Stomach (tissue), 9 donors: ENCODE results near the gene ERCC4. TPM values are rescaled to one million over a fixed set of nuclear protein-coding genes. Genes with fewer than 3 reads are reported as not detected.

Source experiments
- DNase-seq, 2 donors: peaks; one replicate each; pipeline versions ENCODE4 v3.0.0 to v3.0.0-alpha.2; 2013 to 2019
- H3K27ac ChIP-seq, 5 donors: fragments of 200-600 bp in 4 of 5; sonication (generic) in 4 of 5; one replicate each; pipeline ENCODE4 v1.5.1; 2013 to 2019; ENCODE audit warnings: mild to moderate bottlenecking in 1 of 5, moderate library complexity in 1 of 5
- H3K27me3 ChIP-seq, 3 donors: fragments of 200-600 bp; sonication (generic); one replicate each; pipeline ENCODE4 v1.5.1; 2017 to 2019; ENCODE audit warnings: mixed run types in 1 of 3
- H3K36me3 ChIP-seq, 4 donors: fragments of 200-600 bp; sonication (generic); 1 replicate in 3 of 4; 2 replicates in 1 of 4; pipeline ENCODE4 v1.5.1; 2016 to 2019
- H3K4me1 ChIP-seq, 4 donors: fragments of 200-600 bp; sonication (generic); one replicate each; pipeline ENCODE4 v1.5.1; 2016 to 2019
- H3K4me3 ChIP-seq, 4 donors: fragments of 200-600 bp; sonication (generic) in 3 of 4; one replicate each; pipeline ENCODE4 v1.5.1; 2016 to 2019; ENCODE audit warnings: mild to moderate bottlenecking in 1 of 4
- H3K9me3 ChIP-seq, 4 donors: fragments of 200-600 bp; sonication (generic); one replicate each; pipeline ENCODE4 v1.5.1; 2016 to 2019
- EP300 ChIP-seq: sonication (generic); formaldehyde crosslinking; IDR thresholded peaks from one replicate; pipeline ENCODE4 v1.6.1; 2017; ENCODE audit warnings: antibody characterized with exemption
- POLR2A ChIP-seq, 4 donors: fragments of 450-650 bp; IDR thresholded peaks; one replicate each; pipeline ENCODE4 v1.6.1; 2016; ENCODE audit warnings: antibody characterized with exemption in 4 of 4, control low read depth in 2 of 4, mild to moderate bottlenecking in 1 of 4, moderate library complexity in 1 of 4
- POLR2AphosphoS5 ChIP-seq, 3 donors: sonication (generic); formaldehyde crosslinking; IDR thresholded peaks; one replicate each; pipeline ENCODE4 v1.6.1; 2016; ENCODE audit warnings: antibody characterized with exemption in 3 of 3
- WGBS, 5 donors: extraction: QIAGEN DNeasy Blood & Tissue Kit in 3 of 5; methylation state at CpG; one replicate each; pipeline versions ENCODE4 v1.1.5 to v1.1.7; 2013 to 2018; 5-methylcytosine and 5-hydroxymethylcytosine counted together
- intact Hi-C: fragments of 100-400 bp; cut with DNase I; formaldehyde crosslinking; loops from one replicate; pipeline ENCODE4 v1.15.1; 2023; ENCODE audit warnings: low total_unique reads
- polyA plus RNA-seq, 3 donors: library from polyadenylated mRNA; stranded (reverse); fragments of 200-250 nt; gene quantifications; one replicate each; pipeline ENCODE4 v1.2.3, GENCODE V29; 2013
- total RNA-seq, 5 donors: library from RNA; depleted of rRNA; stranded (reverse); fragments of >200 nt; gene quantifications; one replicate each; pipeline versions ENCODE4 v1.1.0 to v1.2.3, GENCODE V29; 2014 to 2016
- TF ChIP-seq, protein P1 (sequence below), 7 experiments: fragments of 450-650 bp in 4 of 7; fragments of 200-600 bp in 3 of 7; sonication (generic) in 3 of 7; IDR thresholded peaks; one replicate each; pipeline ENCODE4 v1.5.1; 2016 to 2019; ENCODE audit warnings: antibody characterized with exemption in 7 of 7, control low read depth in 2 of 7, mild to moderate bottlenecking in 1 of 7
- donor health status: healthy with polysubstance abuse.
- donor health status: Bipolar disorder and iron deficiency.
- donor health status: healthy.

ERCC4 gene
- total and polyA plus RNA-seq, 8 donors: 1.2 to 45.8 (median 7.7) TPM

- intact Hi-C loops: no loop called here
- Histone ChIP-seq H3K9me3 (peaks cover 0 to 10% (median 5%) of the 10 kb centered on the region in 4 donors), H3K4me1 (peaks cover 0 to 5% (median 0%) of the 10 kb centered on the region in 4 donors), H3K4me3 (no peak overlapping the region), H3K27ac (no peak overlapping the region), H3K27me3 (no peaks in the 10 kb centered on the region), H3K36me3 (no peaks in the 10 kb centered on the region)
- TF ChIP-seq POLR2A (IDR thresholded peaks at IDR 0.05): no peak
- no peak for TF ChIP-seq EP300
- TF ChIP-seq, protein P1, sequence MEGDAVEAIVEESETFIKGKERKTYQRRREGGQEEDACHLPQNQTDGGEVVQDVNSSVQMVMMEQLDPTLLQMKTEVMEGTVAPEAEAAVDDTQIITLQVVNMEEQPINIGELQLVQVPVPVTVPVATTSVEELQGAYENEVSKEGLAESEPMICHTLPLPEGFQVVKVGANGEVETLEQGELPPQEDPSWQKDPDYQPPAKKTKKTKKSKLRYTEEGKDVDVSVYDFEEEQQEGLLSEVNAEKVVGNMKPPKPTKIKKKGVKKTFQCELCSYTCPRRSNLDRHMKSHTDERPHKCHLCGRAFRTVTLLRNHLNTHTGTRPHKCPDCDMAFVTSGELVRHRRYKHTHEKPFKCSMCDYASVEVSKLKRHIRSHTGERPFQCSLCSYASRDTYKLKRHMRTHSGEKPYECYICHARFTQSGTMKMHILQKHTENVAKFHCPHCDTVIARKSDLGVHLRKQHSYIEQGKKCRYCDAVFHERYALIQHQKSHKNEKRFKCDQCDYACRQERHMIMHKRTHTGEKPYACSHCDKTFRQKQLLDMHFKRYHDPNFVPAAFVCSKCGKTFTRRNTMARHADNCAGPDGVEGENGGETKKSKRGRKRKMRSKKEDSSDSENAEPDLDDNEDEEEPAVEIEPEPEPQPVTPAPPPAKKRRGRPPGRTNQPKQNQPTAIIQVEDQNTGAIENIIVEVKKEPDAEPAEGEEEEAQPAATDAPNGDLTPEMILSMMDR (IDR thresholded peaks at IDR 0.05): no peak
- TF ChIP-seq POLR2AphosphoS5 (IDR thresholded peaks at IDR 0.05): no peak
- WGBS, 5 donors: 59 to 73% (median 65%) methylated on average over 4 of the region's 4 CpGs
- DNase-seq: no peak
These were observed 27.7 kb upstream of the ERCC4 start for GRCh38 chr16:13892301-13892700.

GRCh38 chr16:13895516-13895915, 24.4 kb upstream of the ERCC4 start:
- peaks cover 0 to 6% (median 5%) of the 10 kb centered on the region in 4 donors for H3K9me3 ChIP-seq
- H3K4me1 ChIP-seq: peaks cover 0 to 5% (median 0%) of the 10 kb centered on the region in 4 donors
- 31 to 48% (median 41%) methylated on average over 1 of the region's 1 CpG for WGBS, 5 donors
- H3K27ac ChIP-seq: no peak overlapping the region
- TF ChIP-seq, protein P1 (IDR thresholded peaks at IDR 0.05): no peak
- intact Hi-C loops: no loop called here
- DNase-seq: no peak
- H3K4me3 ChIP-seq: no peak overlapping the region
- no peaks in the 10 kb centered on the region for H3K27me3 ChIP-seq
- H3K36me3 ChIP-seq: no peaks in the 10 kb centered on the region

DNA sequence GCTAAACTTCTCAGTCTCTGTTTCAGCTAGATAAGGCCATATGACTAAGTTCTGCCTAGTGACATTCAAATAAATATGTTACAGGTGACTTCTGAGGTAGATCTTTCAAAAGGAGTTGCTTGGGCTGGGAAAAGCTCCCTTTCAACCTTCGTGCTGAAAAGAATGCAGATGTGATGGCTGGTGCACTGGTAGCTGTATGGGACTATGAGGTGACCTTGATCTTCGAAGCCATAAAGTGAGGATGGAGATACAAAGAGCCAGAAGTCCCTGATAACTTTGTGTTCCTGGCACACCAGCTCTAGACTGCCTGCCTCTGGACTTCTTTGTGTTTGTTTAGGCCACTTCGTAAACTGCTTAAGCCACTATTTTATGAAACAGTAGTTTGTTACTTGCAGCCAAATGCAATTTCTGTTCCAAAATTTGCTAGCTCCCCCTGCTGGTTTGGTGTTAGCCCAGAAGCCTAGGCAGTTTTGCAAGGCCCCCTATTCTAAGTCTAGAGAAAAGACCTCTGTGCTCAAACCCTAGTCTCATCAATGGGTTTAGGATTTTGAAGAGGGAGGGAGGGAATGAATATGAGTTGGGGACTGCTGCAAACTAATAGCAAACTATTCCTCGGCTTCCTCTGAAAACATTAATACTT, 23.3 kb upstream of the ERCC4 start:
- no peaks in the 10 kb centered on the region for H3K36me3 ChIP-seq
- peaks cover 0 to 6% (median 5%) of the 10 kb centered on the region in 4 donors for H3K9me3 ChIP-seq
- H3K27ac ChIP-seq: no peak overlapping the region
- intact Hi-C loops: no loop called here
- 72 to 82% (median 79%) methylated on average over 4 of the region's 4 CpGs for whole genome bisulfite sequencing, 5 donors
- no peak for DNase-seq
- no peak overlapping the region for H3K4me3 ChIP-seq
- H3K27me3 ChIP-seq: no peaks in the 10 kb centered on the region
- peaks cover 0 to 5% (median 0%) of the 10 kb centered on the region in 4 donors for H3K4me1 ChIP-seq
- TF ChIP-seq, protein P1 (IDR thresholded peaks at IDR 0.05): no peak
- no peak for TF ChIP-seq EP300
- TF ChIP-seq POLR2AphosphoS5 (IDR thresholded peaks at IDR 0.05): no peak
- TF ChIP-seq POLR2A (IDR thresholded peaks at IDR 0.05): no peak

DNA sequence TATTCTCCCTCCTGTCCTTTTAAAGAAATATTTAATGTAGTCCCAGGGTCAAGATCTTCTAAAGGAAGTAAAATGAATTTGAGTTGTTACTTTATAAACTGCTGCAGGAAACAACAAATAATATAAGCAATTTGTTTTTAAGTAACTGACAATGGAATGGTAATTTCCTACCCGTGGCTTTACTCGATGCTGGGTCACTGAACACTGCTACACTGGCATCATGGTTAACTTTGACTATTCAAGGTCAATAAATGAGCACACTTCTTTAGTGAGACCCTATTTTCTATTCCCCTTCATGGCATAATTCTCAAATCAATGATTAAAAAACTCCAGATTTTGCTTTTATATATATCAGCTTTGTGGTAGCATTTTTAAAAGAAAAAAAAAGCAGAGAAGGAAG, 22.1 kb upstream of the ERCC4 start:
- no peak overlapping the region for H3K27ac ChIP-seq
- peaks cover 0 to 5% (median 2%) of the 10 kb centered on the region in 4 donors for H3K4me1 ChIP-seq
- no peak for TF ChIP-seq POLR2A (IDR thresholded peaks at IDR 0.05)
- TF ChIP-seq, protein P1 (IDR thresholded peaks at IDR 0.05): no peak
- no peak for TF ChIP-seq POLR2AphosphoS5 (IDR thresholded peaks at IDR 0.05)
- TF ChIP-seq EP300: no peak
- peaks cover 0 to 6% (median 5%) of the 10 kb centered on the region in 4 donors for H3K9me3 ChIP-seq
- intact Hi-C loops: no loop called here
- H3K4me3 ChIP-seq: no peak overlapping the region
- 71 to 83% (median 82%) methylated on average over 2 of the region's 2 CpGs for WGBS, 5 donors
- no peaks in the 10 kb centered on the region for H3K27me3 ChIP-seq
- H3K36me3 ChIP-seq: no peaks in the 10 kb centered on the region
- DNase-seq: no peak
